GM12874 (cell line): Measurements from ENCODE around the gene ICE2.

Source experiments
- TF ChIP-seq, protein P1 (sequence below): IDR thresholded peaks from 2 replicates; pipeline ENCODE4 v1.5.1; 2011; ENCODE audit warnings: low read depth, mild to moderate bottlenecking, control low read depth, low read length, moderate library complexity; ENCODE audit not compliant: insufficient read depth

Gene ICE2

DNA sequence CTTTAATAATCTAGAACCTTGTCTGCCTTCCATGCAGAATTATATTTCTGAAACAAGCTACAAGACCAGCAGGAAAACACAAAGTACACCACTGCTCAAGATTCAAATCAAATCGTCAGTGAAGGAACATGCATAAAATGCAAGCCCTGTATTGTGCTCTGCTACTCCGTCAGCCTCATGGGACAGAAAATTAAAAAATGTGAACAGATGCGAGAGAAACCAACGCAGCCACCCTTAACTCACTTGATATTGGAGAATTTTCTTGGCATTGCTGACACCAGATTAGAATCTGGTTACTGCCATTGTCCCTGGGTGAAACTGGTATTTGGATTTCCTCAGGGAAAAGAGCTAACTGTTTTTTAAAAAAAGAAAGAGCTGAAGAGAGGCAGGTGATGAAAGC is 104.7 kb downstream of the ICE2 start:
- TF ChIP-seq, protein P1, sequence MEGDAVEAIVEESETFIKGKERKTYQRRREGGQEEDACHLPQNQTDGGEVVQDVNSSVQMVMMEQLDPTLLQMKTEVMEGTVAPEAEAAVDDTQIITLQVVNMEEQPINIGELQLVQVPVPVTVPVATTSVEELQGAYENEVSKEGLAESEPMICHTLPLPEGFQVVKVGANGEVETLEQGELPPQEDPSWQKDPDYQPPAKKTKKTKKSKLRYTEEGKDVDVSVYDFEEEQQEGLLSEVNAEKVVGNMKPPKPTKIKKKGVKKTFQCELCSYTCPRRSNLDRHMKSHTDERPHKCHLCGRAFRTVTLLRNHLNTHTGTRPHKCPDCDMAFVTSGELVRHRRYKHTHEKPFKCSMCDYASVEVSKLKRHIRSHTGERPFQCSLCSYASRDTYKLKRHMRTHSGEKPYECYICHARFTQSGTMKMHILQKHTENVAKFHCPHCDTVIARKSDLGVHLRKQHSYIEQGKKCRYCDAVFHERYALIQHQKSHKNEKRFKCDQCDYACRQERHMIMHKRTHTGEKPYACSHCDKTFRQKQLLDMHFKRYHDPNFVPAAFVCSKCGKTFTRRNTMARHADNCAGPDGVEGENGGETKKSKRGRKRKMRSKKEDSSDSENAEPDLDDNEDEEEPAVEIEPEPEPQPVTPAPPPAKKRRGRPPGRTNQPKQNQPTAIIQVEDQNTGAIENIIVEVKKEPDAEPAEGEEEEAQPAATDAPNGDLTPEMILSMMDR = no peak

DNA sequence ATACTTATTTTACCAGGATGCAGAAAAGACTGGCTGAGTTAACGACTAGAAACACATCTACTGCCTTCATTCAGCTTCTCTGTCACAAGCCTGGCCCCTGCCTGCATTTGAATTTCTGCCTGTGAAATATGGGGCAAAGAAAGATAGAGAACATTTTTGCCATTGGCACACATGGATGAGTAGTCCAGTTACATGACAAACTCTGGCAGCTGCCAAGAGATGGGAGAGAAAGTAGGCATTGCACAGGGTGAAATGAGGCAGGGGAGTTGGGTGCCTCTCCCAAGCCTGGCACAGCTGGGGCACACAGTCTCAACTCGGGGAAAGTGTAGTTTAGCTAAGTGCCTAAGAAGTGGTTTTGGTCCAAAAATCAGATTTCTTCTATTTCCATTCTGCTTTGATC is 105.2 kb downstream of the ICE2 start:
- TF ChIP-seq, protein P1 = no peak

DNA sequence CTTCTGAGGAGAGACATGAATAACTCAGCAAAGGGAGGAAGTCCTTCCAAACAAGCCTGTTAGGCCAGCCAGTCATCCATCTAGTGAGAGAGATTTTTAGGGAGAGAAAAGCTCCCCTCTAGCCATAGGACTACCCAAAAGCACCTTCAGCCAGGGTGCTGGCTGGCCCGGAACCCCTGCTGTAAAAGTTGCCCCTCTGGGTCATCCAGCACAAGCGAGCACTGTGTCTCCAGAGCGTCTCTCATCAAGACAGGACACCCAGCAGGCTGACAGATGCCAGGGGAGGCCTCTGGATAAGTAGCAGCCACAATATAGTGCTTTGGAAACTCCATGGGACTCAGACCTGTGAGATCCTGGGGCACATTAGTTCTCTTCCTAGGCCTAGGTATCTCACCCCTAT is 105.6 kb downstream of the ICE2 start:
- TF ChIP-seq, protein P1 = no peak

DNA sequence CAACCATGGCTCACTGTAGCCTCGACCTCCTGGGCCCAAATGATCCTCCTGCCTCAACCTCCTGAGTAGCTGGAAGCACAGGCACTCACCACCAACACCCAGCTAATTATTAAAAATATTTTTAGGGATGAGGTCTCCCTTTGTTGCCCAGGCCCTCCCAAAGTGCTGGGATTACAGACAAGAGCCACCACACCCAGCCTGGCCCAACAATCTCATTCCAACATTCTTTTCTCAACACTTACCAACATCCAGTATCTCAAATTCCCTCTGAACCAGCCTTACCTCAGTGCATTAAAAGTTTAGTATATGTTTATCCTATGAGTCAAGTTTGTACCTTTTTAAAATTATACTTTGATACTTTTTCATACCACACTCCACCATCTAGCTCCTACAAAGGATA is 106.2 kb downstream of the ICE2 start:
- TF ChIP-seq, protein P1 = no peak

DNA sequence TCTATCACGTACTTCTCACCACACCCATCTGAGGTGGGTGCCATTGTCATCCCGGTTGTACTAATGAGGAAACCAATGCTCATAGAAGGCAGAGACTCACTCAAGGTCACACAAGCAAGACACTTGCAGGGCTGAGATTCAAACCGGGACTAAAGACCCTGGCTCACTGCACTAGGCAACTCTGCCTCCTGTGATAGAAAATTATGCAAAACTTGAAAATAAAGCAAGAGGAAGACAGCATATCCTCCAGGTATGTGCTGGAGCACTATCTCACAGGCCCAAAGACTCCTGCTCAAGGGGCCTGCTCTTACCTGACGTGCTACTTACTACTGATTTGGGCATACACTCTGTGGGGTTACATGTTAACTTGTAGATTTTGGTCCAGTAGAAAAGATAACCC is 106.7 kb downstream of the ICE2 start:
- TF ChIP-seq, protein P1 = no peak

DNA sequence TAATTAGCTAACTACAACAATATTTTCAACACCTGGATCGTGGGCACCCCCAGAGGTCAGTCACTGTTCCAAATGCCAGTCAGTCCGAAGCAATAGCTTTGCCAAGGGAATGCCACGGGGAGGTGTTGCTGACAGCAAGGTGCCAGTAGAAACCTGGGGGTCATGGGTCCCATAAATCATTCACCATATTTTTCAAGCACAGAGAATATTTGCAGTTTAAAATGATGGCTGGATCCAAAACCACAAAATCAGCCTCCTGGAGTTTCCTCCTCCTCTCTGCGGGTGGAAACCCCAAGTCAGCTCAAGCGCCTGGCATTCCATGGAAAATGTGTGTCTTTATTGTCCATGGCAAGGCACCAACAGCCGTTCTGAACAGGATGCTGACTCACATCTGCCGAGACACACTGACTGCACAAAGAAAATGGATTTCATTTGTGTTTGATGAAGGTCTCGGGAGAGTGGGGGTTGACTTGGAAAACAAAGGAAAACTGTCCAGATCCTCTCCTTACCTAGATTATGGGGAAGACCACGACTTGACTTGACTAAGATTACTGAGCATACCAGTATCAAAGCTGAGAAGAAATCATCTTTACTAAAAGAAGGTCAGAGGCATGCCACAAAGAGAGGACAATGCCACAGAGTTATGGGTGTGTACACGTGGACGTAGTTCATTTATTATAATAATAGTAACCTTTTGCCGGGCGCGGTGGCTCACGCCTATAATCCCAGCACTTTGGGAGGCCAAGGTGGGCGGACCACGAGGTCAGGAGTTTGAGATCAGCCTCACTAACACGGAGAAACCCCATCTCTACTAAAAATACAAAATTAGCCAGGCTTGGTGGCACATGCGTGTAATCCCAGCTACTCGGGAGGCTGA is 107.5 kb downstream of the ICE2 start:
- TF ChIP-seq, protein P1 = no peak

DNA sequence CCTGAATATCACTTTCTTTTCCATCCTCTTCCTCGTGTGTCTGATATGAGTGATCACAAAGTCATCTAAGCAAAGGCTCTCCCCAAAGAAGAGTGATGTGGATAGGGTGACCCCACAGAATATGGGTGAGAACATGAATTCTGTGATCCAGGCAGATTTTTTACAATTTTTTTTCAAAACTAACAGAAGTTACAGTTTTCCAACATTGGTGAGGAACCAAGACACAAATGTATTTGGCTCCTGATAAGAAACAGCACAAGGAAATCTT is 108.1 kb downstream of the ICE2 start:
- TF ChIP-seq, protein P1 = no peak
